Stimulated activated CD4-positive, alpha-beta T cell treated with anti-CD3 and anti-CD28 coated beads, TNF-alpha, amount 100 ng/mL, for 4 hours (primary cell): ENCODE data around the gene FRMD4A.

Experiments
- DNase-seq, 3 experiments: peaks; one replicate each; pipeline ENCODE4 v3.0.0-alpha.2; 2020; ENCODE audit warnings: low read depth in 3 of 3

Gene FRMD4A

DNA sequence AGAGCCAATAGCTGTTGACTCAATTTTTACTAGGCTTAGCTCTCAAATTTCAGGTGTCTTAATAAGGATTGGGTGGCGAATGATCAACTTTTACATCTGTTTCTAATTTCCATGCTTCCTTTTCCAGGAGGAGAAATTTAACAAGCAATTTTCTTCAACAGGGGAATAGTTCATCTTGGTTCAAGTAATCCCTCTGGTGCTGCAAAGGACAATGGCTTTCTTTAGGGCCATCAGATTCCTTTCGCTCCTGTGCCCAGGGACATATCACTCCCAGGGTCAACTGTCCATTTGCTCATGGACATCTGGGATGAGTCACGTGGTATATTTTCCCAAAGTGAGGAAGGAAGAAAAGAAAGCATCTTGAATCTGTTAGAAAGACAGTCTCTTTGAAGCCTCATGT lies 313.3 kb downstream of the FRMD4A start:
- no peak for DNase-seq

DNA sequence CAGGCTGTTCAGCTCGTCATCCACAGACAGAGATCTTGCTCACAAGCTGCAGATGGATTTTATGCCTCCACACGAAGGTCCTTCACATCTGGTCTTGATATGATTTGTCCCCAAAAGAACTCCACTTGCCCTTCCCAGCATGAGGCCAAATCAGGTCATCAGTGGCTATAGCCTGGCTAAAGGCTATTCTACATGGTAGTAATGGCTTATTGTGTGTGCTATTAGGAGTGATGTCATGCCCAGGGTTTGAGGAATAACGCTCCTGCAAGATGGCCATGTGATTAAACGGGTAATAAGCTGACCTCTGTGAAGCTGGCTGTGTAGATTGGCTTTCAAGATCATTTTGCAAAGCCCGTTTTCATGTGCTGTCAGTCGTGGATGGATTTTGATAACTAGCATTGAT lies 313.8 kb downstream of the FRMD4A start:
- no peak for DNase-seq

- no peak for DNase-seq
These were observed 314.6 kb downstream of the FRMD4A start for GRCh38 chr10:14016011-14016536.

DNA sequence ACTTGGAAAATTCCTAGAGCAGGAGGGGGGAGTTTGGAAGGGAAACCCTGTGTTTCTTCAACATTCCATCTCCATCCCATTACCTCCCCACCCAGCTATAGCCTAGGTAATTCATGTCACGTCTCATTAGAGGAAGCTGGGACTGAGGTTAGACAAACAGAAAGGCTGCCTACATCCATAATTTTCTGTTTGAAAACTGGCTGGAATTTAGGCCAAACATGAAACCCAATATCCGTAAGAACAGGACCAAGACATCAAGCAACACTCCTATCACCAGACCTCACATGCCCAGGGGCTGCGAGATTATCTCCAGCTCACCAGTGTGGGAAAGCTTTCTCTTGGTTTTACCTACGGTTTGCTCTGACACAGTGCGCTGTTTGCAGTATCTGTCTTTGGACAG lies 316.3 kb downstream of the FRMD4A start:
- no peak for DNase-seq

DNA sequence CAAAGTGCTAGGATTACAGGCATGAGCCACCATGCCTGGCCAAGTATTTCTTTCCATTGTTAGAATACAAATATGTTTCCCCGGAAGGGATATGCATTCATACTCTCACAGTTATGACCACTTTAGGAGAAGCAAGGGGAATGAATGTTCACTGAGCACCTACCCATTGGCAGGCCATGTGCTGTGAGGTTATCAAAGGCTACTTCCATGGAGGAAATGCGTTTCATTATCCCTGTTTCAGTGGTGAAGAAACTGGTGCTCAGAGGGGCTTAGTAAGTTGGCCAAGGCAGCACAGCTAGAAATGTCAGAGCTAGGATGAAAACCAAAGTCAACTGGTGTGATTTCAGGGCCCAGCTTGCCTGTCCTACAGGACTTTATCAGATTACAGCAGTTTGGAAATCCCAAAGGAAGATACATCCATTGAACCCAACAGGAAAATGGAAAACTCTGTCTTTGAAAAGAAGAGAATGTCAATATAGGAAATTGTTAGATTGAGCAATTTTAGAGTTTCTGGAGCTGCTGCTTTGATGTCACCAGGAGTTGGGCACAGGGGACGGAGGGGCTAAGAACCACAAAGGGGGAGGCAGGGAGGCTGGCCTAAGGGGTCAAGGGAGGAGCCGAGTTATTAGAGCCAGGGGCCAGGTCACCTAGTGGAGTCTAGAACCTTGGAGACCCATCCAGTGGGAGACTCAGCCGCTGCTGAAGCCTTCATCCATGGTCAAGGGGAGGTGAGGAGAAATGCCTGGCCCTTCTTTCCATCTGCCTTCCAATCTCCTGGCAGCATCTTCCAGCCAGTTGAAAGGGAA lies 319.8 kb downstream of the FRMD4A start:
- no peak for DNase-seq

DNA sequence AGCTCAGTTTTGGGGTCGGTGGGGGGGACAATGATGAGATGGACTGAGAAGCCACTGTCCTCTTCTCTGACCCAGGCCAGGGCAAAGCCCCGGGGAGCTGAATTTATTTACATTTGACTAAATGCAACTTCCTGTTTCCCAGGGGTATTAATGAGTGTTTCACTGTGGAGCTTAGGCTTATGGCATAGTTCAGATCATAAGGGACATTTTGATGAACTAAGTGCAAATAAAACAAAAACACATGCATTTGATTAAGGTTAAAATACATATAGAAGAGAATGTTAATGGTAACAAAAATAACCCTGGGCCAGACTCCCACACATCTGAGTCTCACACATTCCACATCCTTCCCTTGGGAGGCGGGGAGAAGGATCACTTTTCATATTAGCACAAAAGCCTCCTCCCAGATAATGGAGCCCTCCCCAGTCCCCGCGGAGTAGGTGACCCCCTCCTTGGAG lies 320.6 kb downstream of the FRMD4A start:
- no peak for DNase-seq

DNA sequence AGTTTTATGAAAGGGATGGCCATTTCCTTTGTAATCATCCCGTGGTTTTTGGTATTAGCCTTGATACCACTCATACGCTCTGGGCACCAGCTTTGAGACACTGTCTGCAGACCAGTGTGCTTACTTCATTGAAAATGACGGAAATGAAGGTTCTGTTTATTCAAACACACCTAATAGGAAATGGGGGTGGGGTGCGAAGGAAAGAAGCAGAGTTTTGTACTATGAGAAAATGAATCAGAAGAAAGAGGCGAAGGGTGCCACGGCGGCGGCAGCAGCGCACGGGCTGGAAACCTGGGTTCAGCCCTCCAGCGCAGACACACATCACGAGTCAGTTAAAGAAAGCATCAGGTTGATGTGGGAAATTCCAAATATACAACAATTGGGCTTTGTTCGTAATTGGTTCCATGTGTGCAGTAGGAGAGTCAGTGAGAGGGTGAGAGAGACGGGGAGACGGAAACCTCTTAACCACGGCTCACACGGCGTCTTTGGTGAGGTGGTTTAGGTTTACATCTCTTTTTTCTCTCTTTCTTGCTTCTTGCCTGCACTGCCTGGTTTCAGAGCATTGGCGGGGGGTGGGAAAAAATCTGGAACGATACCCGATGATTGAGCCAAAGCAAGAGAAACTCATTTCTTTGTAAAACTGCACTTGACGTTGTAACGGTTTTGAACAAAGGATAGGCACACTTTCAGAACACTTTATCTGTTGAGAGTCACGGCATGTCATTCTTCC lies 321.2 kb downstream of the FRMD4A start:
- peak; percentile 44 to 74 (median 69) for DNase-seq

DNA sequence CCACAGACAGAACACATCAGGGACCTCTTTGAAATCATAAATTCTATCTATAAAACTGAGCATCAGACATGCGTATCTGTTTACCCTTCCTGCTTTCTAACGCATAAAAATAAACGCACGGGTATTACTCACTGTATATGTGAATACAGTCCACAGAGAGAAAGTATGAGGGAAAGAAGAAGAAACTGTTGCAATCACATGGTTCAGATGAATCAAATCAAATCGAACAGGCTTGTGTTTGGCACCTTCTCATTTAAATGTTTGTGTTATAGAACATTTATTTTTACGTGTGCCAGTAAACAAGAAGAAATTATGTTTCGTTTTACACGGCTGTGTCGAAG lies 322.0 kb downstream of the FRMD4A start:
- DNase-seq: no peak

DNA sequence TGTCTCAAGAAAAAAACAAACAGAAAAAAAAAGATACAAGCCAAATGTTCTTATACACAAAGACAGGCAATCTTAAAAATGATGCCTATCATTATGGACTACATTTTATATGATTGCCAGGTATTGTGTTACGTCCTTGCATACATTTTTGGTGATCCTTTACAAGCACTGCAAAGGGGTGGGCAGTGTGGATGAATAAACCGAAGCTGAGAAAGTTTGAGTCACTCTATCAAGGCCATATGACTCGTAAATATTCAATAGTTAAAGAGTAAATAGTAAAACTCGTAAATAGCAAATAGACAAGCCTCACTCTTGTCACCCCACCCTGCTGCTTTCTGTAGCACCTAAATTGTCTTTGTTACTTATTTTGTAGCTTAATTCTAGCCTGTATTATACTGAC lies 326.2 kb downstream of the FRMD4A start:
- no peak for DNase-seq

DNA sequence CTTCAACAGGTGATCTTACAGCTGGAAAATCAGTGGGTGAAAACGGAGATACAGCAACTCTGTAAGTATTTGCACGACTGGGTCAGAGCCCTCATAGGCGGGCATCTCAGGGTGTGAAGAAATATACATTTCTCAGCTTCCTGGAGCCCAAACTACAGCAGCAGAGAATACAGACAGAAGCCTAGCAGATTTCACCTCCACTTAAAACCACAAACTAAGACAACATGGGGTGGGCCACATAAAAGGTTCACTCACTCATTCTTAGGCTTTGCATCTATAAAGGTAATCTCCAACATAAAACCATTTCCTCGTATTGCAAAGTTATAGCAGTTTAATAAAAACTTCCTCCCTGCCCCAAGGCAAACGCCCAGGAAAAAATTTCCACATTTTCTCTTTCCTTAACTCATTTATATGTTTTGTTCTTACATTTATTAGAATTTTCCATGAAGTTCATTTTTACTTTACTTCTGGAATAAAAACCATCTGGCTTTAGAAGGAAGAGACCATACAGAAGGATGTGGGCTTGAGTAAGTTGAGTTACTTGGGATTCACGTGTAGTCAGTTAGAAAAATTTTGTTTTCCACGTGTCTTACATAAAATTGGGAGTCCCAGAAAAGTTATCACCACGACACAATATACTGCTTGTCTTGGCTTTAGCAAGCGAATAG lies 327.1 kb downstream of the FRMD4A start:
- no peak for DNase-seq

DNA sequence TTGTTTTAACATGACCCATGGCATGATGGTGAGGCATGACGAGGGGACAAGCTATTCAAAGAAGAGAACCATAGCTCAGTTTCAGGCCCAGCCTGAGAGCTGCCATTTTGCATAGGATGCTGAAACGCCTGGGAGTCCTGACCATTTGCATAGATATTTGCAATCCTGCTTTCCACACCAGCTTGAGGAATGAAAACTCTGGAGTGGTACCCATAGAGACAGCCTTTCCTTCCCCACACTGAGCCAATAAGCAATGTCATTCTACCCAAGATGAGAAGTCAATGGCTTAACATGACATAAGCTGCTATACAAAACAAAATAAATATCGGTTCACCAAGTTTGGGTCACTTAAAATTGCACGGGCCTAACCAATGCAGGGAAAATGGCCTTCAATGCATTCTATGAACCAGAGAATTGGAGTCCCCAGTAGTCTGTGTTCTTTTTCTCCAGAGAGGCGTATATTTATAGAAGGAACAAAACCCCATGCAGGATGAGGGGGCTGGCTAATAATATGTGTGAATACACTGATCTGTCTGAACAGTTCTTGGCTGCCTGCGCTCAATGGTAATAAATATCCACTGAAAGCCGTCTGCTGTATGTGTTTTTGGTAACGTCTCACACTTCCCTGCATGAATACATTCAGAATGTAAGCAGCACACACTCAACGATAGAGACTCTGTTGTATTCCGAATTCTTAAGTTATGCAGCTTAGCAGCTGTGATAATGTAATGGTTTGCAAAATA lies 329.3 kb downstream of the FRMD4A start:
- DNase-seq: no peak

DNA sequence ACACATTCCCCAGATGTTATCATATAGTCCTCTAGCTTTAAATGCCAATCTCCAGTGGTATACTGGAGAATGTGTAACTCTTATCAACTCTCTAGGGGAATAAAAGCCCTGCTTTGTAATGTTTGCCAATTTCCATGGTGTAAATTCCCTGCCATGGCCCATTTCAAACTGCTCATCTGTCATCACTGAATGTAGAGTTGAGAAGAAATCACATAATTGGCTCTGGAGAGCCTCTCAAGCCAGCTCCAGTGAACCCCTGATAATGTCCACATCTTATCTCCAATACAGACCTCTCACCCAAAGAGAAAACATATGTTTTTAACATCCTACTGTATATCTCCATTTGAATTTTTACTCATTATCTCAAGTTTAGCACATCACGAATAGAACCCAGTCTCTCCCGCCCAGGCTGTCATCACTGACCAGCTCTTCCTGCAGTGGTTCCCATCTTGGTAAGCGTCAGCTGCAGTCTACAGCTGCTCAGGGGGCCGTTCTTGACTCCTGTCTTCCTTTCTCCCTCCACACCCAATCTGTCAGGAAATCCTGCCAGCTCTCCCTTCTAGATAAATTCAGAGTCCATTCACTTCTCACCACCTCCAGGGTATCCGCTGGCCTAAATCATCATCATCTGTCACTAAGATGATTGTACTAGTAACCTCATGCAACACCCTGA lies 332.4 kb downstream of the FRMD4A start:
- DNase-seq: no peak

GRCh38 chr10:13997650-13998049 lies 333.1 kb downstream of the FRMD4A start:
- no peak for DNase-seq

- DNase-seq: no peak
These were observed 335.8 kb downstream of the FRMD4A start for GRCh38 chr10:13994932-13995331.

DNA sequence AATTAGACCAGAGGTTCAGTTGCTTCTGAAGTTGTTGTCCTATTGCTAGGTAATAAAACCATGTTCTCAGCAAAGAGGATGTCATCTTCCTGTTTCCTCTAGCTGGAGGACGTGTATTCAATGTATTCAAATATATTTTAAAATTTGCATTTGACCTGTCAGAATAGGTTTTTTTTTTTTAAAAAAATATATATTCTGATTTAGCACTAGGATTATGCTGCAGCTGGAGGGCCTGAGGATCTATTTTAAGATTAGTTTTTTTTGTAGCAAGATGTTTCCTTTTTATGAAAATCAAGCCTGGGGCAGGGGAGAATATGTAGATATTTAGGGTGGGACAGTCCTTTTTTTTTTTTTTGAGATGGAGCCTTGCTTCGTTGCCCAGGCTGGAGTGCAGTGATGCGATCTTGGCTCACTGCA lies 337.0 kb downstream of the FRMD4A start:
- no peak for DNase-seq

DNA sequence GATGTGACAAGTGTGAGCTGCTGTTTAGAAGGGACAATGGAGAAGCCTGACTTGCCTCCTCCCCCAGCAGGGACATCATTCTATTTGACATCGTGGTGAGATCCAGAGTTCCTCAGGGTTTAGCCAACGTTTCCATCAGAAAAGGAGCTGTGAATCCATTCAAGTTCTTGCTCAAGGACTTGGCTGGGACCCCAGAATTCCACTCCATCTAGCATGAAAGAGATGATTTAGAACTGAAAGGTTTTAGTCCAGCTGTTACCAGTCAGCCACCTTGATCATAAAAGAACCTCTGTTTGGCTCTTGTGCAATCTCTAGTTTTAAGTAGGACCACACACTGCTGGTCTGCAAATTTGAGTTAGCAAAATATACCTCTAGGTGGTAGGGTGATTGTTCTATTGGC lies 337.6 kb downstream of the FRMD4A start:
- no peak for DNase-seq

DNA sequence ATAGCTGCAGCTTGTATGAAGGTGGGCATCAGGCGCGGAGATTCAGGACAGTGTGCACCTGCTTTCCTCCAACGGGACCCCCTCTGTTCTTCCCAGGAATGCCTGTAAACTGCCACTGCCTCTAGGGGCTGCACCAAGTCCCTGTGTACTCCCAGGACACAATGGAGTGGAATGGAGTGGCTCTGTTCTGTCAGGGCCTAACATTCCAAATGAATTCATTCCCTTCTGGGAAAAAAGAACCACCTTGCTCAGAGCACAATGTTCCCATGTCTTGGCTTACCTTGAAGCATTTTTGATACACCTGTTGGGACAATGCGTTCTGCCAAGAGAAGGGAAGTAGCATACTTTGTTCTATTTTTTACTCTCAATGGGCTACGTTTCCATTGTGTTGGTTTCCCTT lies 339.4 kb downstream of the FRMD4A start:
- no peak for DNase-seq

DNA sequence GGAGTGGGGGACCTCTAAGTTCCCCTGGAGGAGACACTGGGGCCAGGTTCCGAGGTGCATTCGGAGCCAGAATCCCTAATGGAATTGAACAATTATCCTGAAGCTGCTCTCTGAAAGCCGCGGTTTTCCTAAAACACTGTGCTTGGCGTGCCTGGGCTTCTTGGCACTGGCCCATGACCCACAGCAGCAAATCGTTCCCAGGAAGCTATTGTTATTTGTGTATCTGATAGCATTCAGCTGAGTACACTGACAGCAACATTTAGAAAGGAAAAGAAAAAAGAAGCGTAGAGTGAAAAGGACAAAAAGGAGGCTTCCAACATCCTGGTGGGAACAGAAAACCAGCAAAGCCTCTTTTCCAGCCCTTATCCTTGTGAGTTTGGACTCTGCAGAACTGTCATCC lies 339.8 kb downstream of the FRMD4A start:
- no peak for DNase-seq

- no peak for DNase-seq
These were observed 340.3 kb downstream of the FRMD4A start for GRCh38 chr10:13990392-13990805.

DNA sequence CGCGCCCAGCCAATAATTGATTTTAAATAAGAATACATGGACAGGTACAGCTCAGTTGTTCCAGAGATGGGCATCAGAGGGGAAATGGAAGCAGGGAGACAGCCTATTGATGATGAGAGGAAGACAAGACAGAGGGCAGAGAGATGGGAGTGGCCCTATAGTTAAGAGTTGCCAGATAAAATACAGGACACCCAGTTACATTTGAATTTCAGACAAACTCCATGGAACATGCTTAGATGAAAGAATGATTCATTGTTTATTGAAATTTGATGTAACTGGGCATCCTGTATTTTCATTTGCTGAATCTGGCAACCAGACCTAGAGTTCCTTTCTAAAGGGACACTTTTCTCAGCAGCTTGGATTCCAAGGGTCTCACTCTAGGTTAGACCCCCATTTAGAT lies 341.1 kb downstream of the FRMD4A start:
- DNase-seq: no peak

GRCh38 chr10:13987446-13987845 lies 343.3 kb downstream of the FRMD4A start:
- no peak for DNase-seq
